Measurements from ENCODE around the gene ANKS1B.

The ANKS1B gene

DNA sequence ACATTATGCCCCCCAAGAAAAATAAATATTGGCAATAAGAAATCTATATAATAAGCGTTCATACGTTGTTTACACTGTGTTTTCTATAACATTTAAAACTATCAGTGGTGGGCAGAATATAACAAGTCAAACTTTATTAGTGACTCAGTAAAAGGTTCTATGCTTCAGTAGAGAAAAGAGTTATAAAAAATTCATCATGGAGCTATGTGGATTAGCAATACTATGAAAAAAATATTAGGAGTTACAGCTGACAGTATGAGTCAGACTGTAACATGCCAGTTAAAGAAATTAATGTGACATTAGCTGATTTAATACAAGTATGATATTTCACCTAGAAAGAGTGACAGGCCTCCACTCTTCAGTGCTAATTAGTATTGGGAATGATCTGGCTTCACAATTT is 462.3 kb downstream of the ANKS1B start:
- H3K9ac ChIP-seq (ENCODE audit: low read length) = no peak overlapping the region
- no peak overlapping the region for H3K27ac ChIP-seq (ENCODE audit: low read depth, low read length)
- no peaks in the 10 kb centered on the region for H3K9me3 ChIP-seq (ENCODE audit: control insufficient read depth, insufficient read depth, low read depth, low read length)
- H3K36me3 ChIP-seq (ENCODE audit: control insufficient read depth, insufficient read depth, low read length) = no peaks in the 10 kb centered on the region
- H3K27me3 ChIP-seq (ENCODE audit: control insufficient read depth, insufficient read depth, low read length) = no peaks in the 10 kb centered on the region
- no peaks in the 10 kb centered on the region for H3K4me1 ChIP-seq (ENCODE audit: control insufficient read depth, insufficient read depth, low read length)
- H3K4me3 ChIP-seq (ENCODE audit: low read depth, low read length) = no peak overlapping the region

- H3K4me1 ChIP-seq (ENCODE audit: control insufficient read depth, insufficient read depth, low read length) = no peaks in the 10 kb centered on the region
- no peaks in the 10 kb centered on the region for H3K9me3 ChIP-seq (ENCODE audit: control insufficient read depth, insufficient read depth, low read depth, low read length)
- H3K4me3 ChIP-seq (ENCODE audit: low read depth, low read length) = no peak overlapping the region
- H3K36me3 ChIP-seq (ENCODE audit: control insufficient read depth, insufficient read depth, low read length) = no peaks in the 10 kb centered on the region
- H3K27ac ChIP-seq (ENCODE audit: low read depth, low read length) = no peak overlapping the region
- H3K27me3 ChIP-seq (ENCODE audit: control insufficient read depth, insufficient read depth, low read length) = no peaks in the 10 kb centered on the region
- no peak overlapping the region for H3K9ac ChIP-seq (ENCODE audit: low read length)
These were observed 463.1 kb downstream of the ANKS1B start for GRCh38 chr12:99521664-99522063.

- H3K4me3 ChIP-seq (ENCODE audit: low read depth, low read length) = no peak overlapping the region
- H3K9me3 ChIP-seq (ENCODE audit: control insufficient read depth, insufficient read depth, low read depth, low read length) = peaks cover 3% of the 10 kb centered on the region; the same call in 1 of the 2 replicates
- H3K4me1 ChIP-seq (ENCODE audit: control insufficient read depth, insufficient read depth, low read length) = no peaks in the 10 kb centered on the region
- H3K27me3 ChIP-seq (ENCODE audit: control insufficient read depth, insufficient read depth, low read length) = no peaks in the 10 kb centered on the region
- H3K9ac ChIP-seq (ENCODE audit: low read length) = no peak overlapping the region
- H3K36me3 ChIP-seq (ENCODE audit: control insufficient read depth, insufficient read depth, low read length) = no peaks in the 10 kb centered on the region
- no peak overlapping the region for H3K27ac ChIP-seq (ENCODE audit: low read depth, low read length)
These were observed 471.7 kb downstream of the ANKS1B start for GRCh38 chr12:99513066-99513465.

DNA sequence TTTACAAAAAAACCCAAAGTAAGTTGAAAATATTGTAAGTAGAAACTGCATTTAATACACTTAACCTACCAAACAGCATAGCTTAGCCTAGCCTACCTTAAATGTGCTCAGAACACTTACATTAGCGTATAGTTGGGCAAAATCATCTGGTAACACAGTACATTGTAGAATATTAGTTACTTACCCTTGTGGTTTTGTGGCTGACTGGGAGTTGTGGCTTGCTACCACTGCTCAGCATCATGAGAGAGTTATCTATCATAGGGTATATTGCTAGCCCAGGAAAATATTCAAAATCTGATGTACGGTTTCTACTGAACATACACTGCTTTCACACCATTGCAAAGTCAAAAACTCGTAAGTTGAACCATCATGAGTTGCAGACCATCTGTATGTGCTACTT is 478.9 kb downstream of the ANKS1B start:
- Histone ChIP-seq H3K9me3 (ENCODE audit: control insufficient read depth, insufficient read depth, low read depth, low read length) (peaks cover 3% of the 10 kb centered on the region; the same call in 1 of the 2 replicates), H3K27ac (ENCODE audit: low read depth, low read length) (no peak overlapping the region), H3K9ac (ENCODE audit: low read length) (no peak overlapping the region), H3K4me3 (ENCODE audit: low read depth, low read length) (no peak overlapping the region), H3K4me1 (ENCODE audit: control insufficient read depth, insufficient read depth, low read length) (no peaks in the 10 kb centered on the region), H3K36me3 (ENCODE audit: control insufficient read depth, insufficient read depth, low read length) (no peaks in the 10 kb centered on the region), H3K27me3 (ENCODE audit: control insufficient read depth, insufficient read depth, low read length) (no peaks in the 10 kb centered on the region)

DNA sequence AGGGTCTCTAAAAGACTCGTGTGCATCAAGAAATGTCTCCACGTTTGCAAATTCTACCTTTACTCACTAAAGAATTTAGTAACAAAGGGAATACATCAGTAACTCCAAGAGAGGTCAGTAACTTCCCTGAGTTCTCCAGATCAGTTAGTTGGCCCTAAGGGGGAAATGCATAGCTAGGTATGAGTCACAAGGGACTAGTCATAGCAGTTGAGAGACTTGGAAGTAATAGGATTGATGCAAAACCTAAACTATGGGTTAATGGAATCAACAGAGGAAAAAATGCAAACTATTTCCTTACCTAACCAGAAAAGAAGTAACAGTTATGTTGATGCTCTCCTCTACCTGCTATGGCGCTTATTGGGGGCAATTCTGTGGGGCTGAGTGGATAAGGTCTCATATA is 486.0 kb downstream of the ANKS1B start:
- H3K9ac ChIP-seq (ENCODE audit: low read length) = no peak overlapping the region
- H3K27ac ChIP-seq (ENCODE audit: low read depth, low read length) = no peak overlapping the region
- H3K27me3 ChIP-seq (ENCODE audit: control insufficient read depth, insufficient read depth, low read length) = no peaks in the 10 kb centered on the region
- H3K36me3 ChIP-seq (ENCODE audit: control insufficient read depth, insufficient read depth, low read length) = no peaks in the 10 kb centered on the region
- H3K4me1 ChIP-seq (ENCODE audit: control insufficient read depth, insufficient read depth, low read length) = peaks cover 10% of the 10 kb centered on the region
- H3K9me3 ChIP-seq (ENCODE audit: control insufficient read depth, insufficient read depth, low read depth, low read length) = no peaks in the 10 kb centered on the region
- no peak overlapping the region for H3K4me3 ChIP-seq (ENCODE audit: low read depth, low read length)

DNA sequence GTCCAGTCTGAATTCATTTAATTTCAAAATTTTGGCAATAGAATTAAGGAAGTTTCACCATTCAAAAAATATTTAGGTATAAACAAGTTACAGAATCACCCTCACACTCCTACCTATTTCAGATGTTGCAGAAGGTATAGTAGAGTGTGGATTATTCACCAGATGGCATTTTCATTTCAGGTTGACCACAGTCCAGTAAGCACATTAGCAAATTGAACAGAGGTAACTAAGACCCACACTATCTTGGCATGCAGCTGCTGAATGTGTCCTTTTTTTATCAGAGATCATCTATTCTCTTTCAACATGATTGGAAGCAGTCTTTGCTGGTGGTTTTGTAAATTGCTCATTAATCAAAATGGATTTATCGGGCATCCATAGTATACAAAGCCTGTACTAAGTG is 488.9 kb downstream of the ANKS1B start:
- Histone ChIP-seq H3K9me3 (ENCODE audit: control insufficient read depth, insufficient read depth, low read depth, low read length) (no peaks in the 10 kb centered on the region), H3K27ac (ENCODE audit: low read depth, low read length) (no peak overlapping the region), H3K4me1 (ENCODE audit: control insufficient read depth, insufficient read depth, low read length) (peaks cover 10% of the 10 kb centered on the region), H3K36me3 (ENCODE audit: control insufficient read depth, insufficient read depth, low read length) (no peaks in the 10 kb centered on the region), H3K9ac (ENCODE audit: low read length) (no peak overlapping the region), H3K4me3 (ENCODE audit: low read depth, low read length) (no peak overlapping the region), H3K27me3 (ENCODE audit: control insufficient read depth, insufficient read depth, low read length) (no peaks in the 10 kb centered on the region)

DNA sequence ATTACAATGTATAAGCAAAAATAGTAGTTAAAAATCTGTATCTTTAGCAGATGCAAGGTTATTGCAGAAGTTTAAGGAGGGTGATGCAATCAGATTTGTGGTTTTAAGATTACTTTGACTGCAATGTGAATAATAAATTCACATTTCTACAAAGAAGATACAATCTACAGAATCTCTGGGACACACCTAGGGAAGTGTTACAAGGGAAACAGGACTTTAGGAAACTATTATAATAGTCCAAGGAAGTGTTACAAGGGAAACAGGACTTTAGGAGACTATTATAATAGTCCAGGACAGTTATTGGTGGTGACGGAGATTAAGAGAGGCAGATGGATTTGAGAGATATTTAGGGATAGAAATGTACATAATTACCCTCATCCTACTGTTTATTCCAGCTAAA is 491.5 kb downstream of the ANKS1B start:
- H3K9ac ChIP-seq (ENCODE audit: low read length) = no peak overlapping the region
- H3K4me1 ChIP-seq (ENCODE audit: control insufficient read depth, insufficient read depth, low read length) = peaks cover 6% of the 10 kb centered on the region; the same call in 1 of the 2 replicates
- H3K27ac ChIP-seq (ENCODE audit: low read depth, low read length) = no peak overlapping the region
- H3K36me3 ChIP-seq (ENCODE audit: control insufficient read depth, insufficient read depth, low read length) = no peaks in the 10 kb centered on the region
- no peak overlapping the region for H3K4me3 ChIP-seq (ENCODE audit: low read depth, low read length)
- no peaks in the 10 kb centered on the region for H3K27me3 ChIP-seq (ENCODE audit: control insufficient read depth, insufficient read depth, low read length)
- H3K9me3 ChIP-seq (ENCODE audit: control insufficient read depth, insufficient read depth, low read depth, low read length) = no peaks in the 10 kb centered on the region

- H3K36me3 ChIP-seq (ENCODE audit: control insufficient read depth, insufficient read depth, low read length) = no peaks in the 10 kb centered on the region
- 0 out of 2 replicates have a peak, but pooled peaks cover 2% of the 10 kb centered on the region for H3K9me3 ChIP-seq (ENCODE audit: control insufficient read depth, insufficient read depth, low read depth, low read length)
These were observed 498.5 kb downstream of the ANKS1B start for GRCh38 chr12:99486277-99486676.

DNA sequence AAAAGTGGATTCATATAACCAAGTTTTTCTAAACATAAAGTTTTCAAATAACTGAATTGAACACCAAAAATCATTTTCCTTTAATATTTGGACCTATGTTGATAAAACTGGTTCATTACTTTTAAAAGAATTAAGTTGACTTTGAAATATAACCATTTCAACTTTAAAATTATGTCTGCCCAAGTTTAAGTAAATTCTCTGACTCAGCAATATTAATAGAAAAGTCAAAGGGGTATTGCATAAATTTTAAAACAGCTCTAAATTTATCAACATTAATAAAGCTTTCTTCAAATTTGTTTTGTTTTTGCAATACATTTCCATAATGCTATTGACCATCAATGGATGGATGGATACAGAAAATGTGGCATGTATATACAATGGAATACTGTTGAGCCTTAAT is 505.6 kb downstream of the ANKS1B start:
- Histone ChIP-seq H3K36me3 (ENCODE audit: control insufficient read depth, insufficient read depth, low read length) (no peaks in the 10 kb centered on the region), H3K27me3 (ENCODE audit: control insufficient read depth, insufficient read depth, low read length) (no peaks in the 10 kb centered on the region), H3K9me3 (ENCODE audit: control insufficient read depth, insufficient read depth, low read depth, low read length) (0 out of 2 replicates have a peak, but pooled peaks cover 2% of the 10 kb centered on the region), H3K27ac (ENCODE audit: low read depth, low read length) (no peak overlapping the region), H3K4me1 (ENCODE audit: control insufficient read depth, insufficient read depth, low read length) (no peaks in the 10 kb centered on the region), H3K9ac (ENCODE audit: low read length) (no peak overlapping the region), H3K4me3 (ENCODE audit: low read depth, low read length) (no peak overlapping the region)

More at GRCh38 chr12:99486277-99486676, 498.5 kb downstream of the ANKS1B start:
- Histone ChIP-seq H3K4me3 (ENCODE audit: low read depth, low read length) (no peak overlapping the region), H3K27me3 (ENCODE audit: control insufficient read depth, insufficient read depth, low read length) (no peaks in the 10 kb centered on the region), H3K4me1 (ENCODE audit: control insufficient read depth, insufficient read depth, low read length) (no peaks in the 10 kb centered on the region), H3K27ac (ENCODE audit: low read depth, low read length) (no peak overlapping the region), H3K9ac (ENCODE audit: low read length) (no peak overlapping the region)

DNA sequence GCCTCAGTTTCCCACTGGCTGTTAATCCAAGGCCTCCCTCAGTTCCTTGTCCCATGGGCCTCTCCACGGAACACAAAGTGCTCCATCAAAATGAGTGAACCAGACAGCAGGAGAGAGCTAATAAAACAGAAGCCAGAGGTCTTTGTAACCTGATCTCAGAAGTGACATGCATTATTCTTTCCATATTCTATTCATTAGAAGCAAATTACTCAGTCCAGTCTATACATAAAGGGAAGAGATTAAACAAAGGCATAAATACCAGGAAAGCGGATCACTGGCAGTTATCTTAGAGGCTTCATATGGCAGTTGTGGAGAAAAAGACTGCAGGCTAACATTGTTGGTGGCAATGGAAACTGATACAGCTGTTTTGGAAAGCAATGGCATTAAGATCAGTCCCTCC is 507.8 kb downstream of the ANKS1B start:
- H3K36me3 ChIP-seq (ENCODE audit: control insufficient read depth, insufficient read depth, low read length) = no peaks in the 10 kb centered on the region
- no peak overlapping the region for H3K9ac ChIP-seq (ENCODE audit: low read length)
- H3K9me3 ChIP-seq (ENCODE audit: control insufficient read depth, insufficient read depth, low read depth, low read length) = 0 out of 2 replicates have a peak, but pooled peaks cover 2% of the 10 kb centered on the region
- no peak overlapping the region for H3K27ac ChIP-seq (ENCODE audit: low read depth, low read length)
- H3K4me3 ChIP-seq (ENCODE audit: low read depth, low read length) = no peak overlapping the region
- H3K4me1 ChIP-seq (ENCODE audit: control insufficient read depth, insufficient read depth, low read length) = no peaks in the 10 kb centered on the region
- H3K27me3 ChIP-seq (ENCODE audit: control insufficient read depth, insufficient read depth, low read length) = no peaks in the 10 kb centered on the region

DNA sequence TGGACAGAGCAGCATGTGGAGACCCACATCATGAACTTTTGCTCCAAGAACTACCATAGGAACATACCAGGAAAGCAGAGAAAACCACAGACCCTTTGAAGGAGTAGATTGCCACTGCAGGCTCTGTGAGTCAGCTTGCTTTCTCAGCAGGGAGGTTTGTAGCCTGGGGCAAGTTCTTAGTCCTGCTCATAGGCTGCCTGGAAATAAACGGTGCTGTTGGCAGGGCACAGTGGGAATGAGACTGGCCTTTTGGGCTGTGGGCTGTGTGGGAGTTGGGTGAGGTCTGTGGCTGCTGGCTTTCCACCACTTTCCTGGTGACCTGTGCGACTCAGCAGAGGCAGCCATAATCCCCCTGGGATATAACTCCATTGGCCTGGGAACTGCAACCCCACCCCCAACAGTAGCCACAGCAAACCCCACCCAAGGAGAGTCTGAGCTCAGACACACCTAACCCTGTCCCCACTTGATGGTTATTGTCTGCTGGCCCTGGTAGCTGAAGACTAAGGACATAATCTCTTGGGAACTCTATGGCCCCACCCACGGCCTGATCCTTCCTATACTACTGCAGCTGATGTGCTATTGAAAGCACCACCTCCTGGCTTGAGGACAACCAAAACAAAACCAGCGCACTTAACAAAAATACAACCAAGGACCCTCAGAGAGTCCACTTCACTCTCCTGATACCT is 529.2 kb downstream of the ANKS1B start:
- Histone ChIP-seq H3K9ac (ENCODE audit: low read length) (no peak overlapping the region), H3K4me1 (ENCODE audit: control insufficient read depth, insufficient read depth, low read length) (peaks cover 25% of the 10 kb centered on the region), H3K4me3 (ENCODE audit: low read depth, low read length) (no peak overlapping the region), H3K27ac (ENCODE audit: low read depth, low read length) (no peak overlapping the region), H3K9me3 (ENCODE audit: control insufficient read depth, insufficient read depth, low read depth, low read length) (no peaks in the 10 kb centered on the region; the same call in 1 of the 2 replicates), H3K27me3 (ENCODE audit: control insufficient read depth, insufficient read depth, low read length) (no peaks in the 10 kb centered on the region), H3K36me3 (ENCODE audit: control insufficient read depth, insufficient read depth, low read length) (no peaks in the 10 kb centered on the region)
